HCT116 (cell line): ENCODE results near the gene A3GALT2. TPM values are rescaled to one million over a fixed set of nuclear protein-coding genes. Genes with fewer than 3 reads are reported as not detected.

Experiments used
- ATAC-seq: fragments of 200-7000 bp; cut with Tn5 transposase; 2 replicates; pipeline ENCODE4 v1.9.1; 2020; ENCODE audit warnings: mild to moderate bottlenecking, moderate library complexity
- BruUV-seq: library from RNA; stranded (reverse); fragments of 400-500 nt; replicated peaks from 2 replicates; lab custom pipeline; 2021; lab: Mats Ljungman, UMichigan
- CTCF ChIA-PET: fragments of 300-600 bp; sonication (Branson Sonifier 250); formaldehyde crosslinking; loops from one replicate; lab custom pipeline; 2021; ENCODE audit warnings: antibody characterized with exemption; lab: Charles Lee
- POLR2A ChIA-PET: fragments of 300-600, 350-600 bp; sonication (Branson Sonifier 250); formaldehyde crosslinking; loops from one replicate; lab custom pipeline; 2021; ENCODE audit warnings: antibody characterized with exemption; lab: Charles Lee
- RAD21 ChIA-PET, 2 experiments: fragments of 300-600 bp; sonication (Branson Sonifier 250); formaldehyde crosslinking; loops; one replicate each; lab custom pipeline; 2023; ENCODE audit warnings: low total read pairs in 2 of 2; ENCODE audit not compliant: uncharacterized antibody in 2 of 2, unreplicated experiment in 2 of 2, low non-redundant PET in 1 of 2; lab: Charles Lee
- DNase-seq: peaks from one replicate; pipeline ENCODE4 v3.0.0-alpha.2; 2010; ENCODE audit warnings: low read depth, low spot score
- H2AFZ ChIP-seq: fragments of 200-600 bp; shearing (Covaris generic), sonication (generic); 2 replicates; pipeline ENCODE4 v1.6.1; 2017; ENCODE audit warnings: low read depth, mixed run types, mixed read lengths, antibody characterized with exemption, low read length; ENCODE audit not compliant: poor library complexity, severe bottlenecking
- H3K27ac ChIP-seq: 2 replicates; pipeline ENCODE4 v1.5.1; 2012; ENCODE audit warnings: low read depth, low read length
- H3K27me3 ChIP-seq: fragments of 200-600 bp; sonication (generic); 2 replicates; pipeline ENCODE4 v1.6.1; 2016; ENCODE audit warnings: mixed run types, low read length, mixed read lengths; ENCODE audit not compliant: insufficient read depth
- H3K36me3 ChIP-seq, 2 experiments: fragments of 200-500 bp in 1 of 2; fragments of 200-600 bp in 1 of 2; sonication (Bioruptor generic) in 1 of 2; sonication (generic) in 1 of 2; 2 replicates each; pipeline versions ENCODE4 v1.5.1 to v1.6.1; 2014 to 2016; ENCODE audit warnings: low read length in 2 of 2, inconsistent platforms in 1 of 2, mixed read lengths in 1 of 2, mixed run types in 1 of 2; ENCODE audit not compliant: insufficient read depth in 2 of 2, control insufficient read depth in 1 of 2
- H3K4me1 ChIP-seq, 2 experiments: fragments of 200-600 bp in 1 of 2; sonication (generic) in 1 of 2; 2 replicates each; pipeline versions ENCODE4 v1.5.1 to v1.6.1; 2012 to 2017; ENCODE audit warnings: low read length in 2 of 2, inconsistent platforms in 1 of 2, mild to moderate bottlenecking in 1 of 2, mixed read lengths in 1 of 2, mixed run types in 1 of 2, moderate library complexity in 1 of 2; ENCODE audit not compliant: insufficient read depth in 2 of 2, control insufficient read depth in 1 of 2
- H3K4me2 ChIP-seq: fragments of 200-600 bp; sonication (generic); 2 replicates; pipeline ENCODE4 v1.6.1; 2017; ENCODE audit warnings: mixed run types, low read length, mixed read lengths
- H3K4me3 ChIP-seq, 2 experiments: fragments of 200-600 bp in 1 of 2; sonication (generic) in 1 of 2; replicated peaks in 1 of 2; 2 replicates each; pipeline ENCODE4 v1.5.1; 2011 to 2016; ENCODE audit warnings: low read length in 2 of 2, control low read depth in 1 of 2, low read depth in 1 of 2, mild to moderate bottlenecking in 1 of 2, mixed read lengths in 1 of 2, mixed run types in 1 of 2
- H3K79me2 ChIP-seq: fragments of 200-600 bp; sonication (generic); 2 replicates; pipeline ENCODE4 v1.6.1; 2017; ENCODE audit warnings: mild to moderate bottlenecking, mixed run types, low read length, moderate library complexity, mixed read lengths; ENCODE audit not compliant: insufficient read depth
- H3K9ac ChIP-seq: fragments of 200-600 bp; sonication (generic); 2 replicates; pipeline ENCODE4 v1.6.1; 2016; ENCODE audit warnings: low read length, mixed read lengths
- H3K9me2 ChIP-seq: fragments of 200-600 bp; sonication (generic), shearing (Covaris generic); 2 replicates; pipeline ENCODE4 v1.6.1; 2017; ENCODE audit warnings: mixed run types, mild to moderate bottlenecking, moderate library complexity; ENCODE audit not compliant: insufficient read depth
- H3K9me3 ChIP-seq, 2 experiments: fragments of 200-500 bp in 1 of 2; fragments of 200-600 bp in 1 of 2; sonication (Bioruptor generic) in 1 of 2; sonication (generic) in 1 of 2; 2 replicates each; pipeline ENCODE4 v1.6.1; 2014 to 2017; ENCODE audit warnings: low read length in 2 of 2, mixed read lengths in 2 of 2, inconsistent platforms in 1 of 2, low read depth in 1 of 2, mild to moderate bottlenecking in 1 of 2, mixed run types in 1 of 2, moderate library complexity in 1 of 2; ENCODE audit not compliant: control insufficient read depth in 1 of 2, insufficient read depth in 1 of 2
- H4K20me1 ChIP-seq: fragments of 200-600 bp; sonication (generic), shearing (Covaris generic); 2 replicates; pipeline ENCODE4 v1.6.1; 2017; ENCODE audit warnings: mixed run types, mild to moderate bottlenecking, moderate library complexity; ENCODE audit not compliant: insufficient read depth
- CEBPB ChIP-seq: IDR thresholded peaks from 2 replicates; pipeline ENCODE4 v1.6.1; 2012; ENCODE audit warnings: low read depth
- CTCF ChIP-seq, 3 experiments: fragments of 200-600 bp in 1 of 3; sonication (generic) in 1 of 3; IDR thresholded peaks in 2 of 3; conservative IDR thresholded peaks in 1 of 3; 2 replicates each; pipeline ENCODE4 v1.5.1; 2012 to 2017; ENCODE audit warnings: low read depth in 2 of 3, low read length in 2 of 3, antibody characterized with exemption in 1 of 3, borderline replicate concordance in 1 of 3, control low read depth in 1 of 3, mild to moderate bottlenecking in 1 of 3, mixed read lengths in 1 of 3, mixed run types in 1 of 3, moderate library complexity in 1 of 3; ENCODE audit not compliant: insufficient read depth in 1 of 3
- EGR1 ChIP-seq: IDR thresholded peaks from 2 replicates; pipeline ENCODE4 v1.6.1; 2012; ENCODE audit warnings: low read depth
- ELF1 ChIP-seq: IDR thresholded peaks from 2 replicates; pipeline ENCODE4 v1.6.1; 2012; ENCODE audit warnings: low read depth, borderline replicate concordance
- EZH2 ChIP-seq: fragments of 200-600 bp; sonication (generic); IDR thresholded peaks from 2 replicates; pipeline ENCODE4 v1.6.1; 2017; ENCODE audit warnings: antibody characterized with exemption, mixed run types
- FOSL1 ChIP-seq: IDR thresholded peaks from 2 replicates; pipeline ENCODE4 v1.6.1; 2012; ENCODE audit warnings: low read depth
- POLR2A ChIP-seq: IDR thresholded peaks from 2 replicates; pipeline ENCODE4 v1.7.0; 2011; ENCODE audit warnings: borderline replicate concordance; ENCODE audit not compliant: insufficient read depth, insufficient read length; ENCODE audit errors: extremely low read depth
- POLR2AphosphoS5 ChIP-seq: IDR thresholded peaks from 2 replicates; pipeline ENCODE4 v1.6.1; 2011; ENCODE audit warnings: mild to moderate bottlenecking, low read depth, low read length, moderate library complexity
- SIN3A ChIP-seq: IDR thresholded peaks from 2 replicates; pipeline ENCODE4 v1.6.1; 2012; ENCODE audit warnings: low read depth
- TCF7L2 ChIP-seq: IDR thresholded peaks from 2 replicates; pipeline ENCODE4 v1.7.0; 2011; ENCODE audit warnings: borderline replicate concordance, inconsistent platforms; ENCODE audit not compliant: insufficient read depth, insufficient read length; ENCODE audit errors: extremely low read depth
- ZBTB33 ChIP-seq: IDR thresholded peaks from 2 replicates; pipeline ENCODE4 v1.6.1; 2011; ENCODE audit warnings: mild to moderate bottlenecking, low read length, moderate library complexity; ENCODE audit not compliant: insufficient replicate concordance; ENCODE audit errors: extremely low read depth
- ZFX ChIP-seq: fragments of 450-650 bp; IDR thresholded peaks from 2 replicates; pipeline ENCODE4 v1.6.1; 2017
- intact Hi-C: fragments of 100-400 bp; cut with micrococcal nuclease; formaldehyde crosslinking; loops from 2 replicates; pipeline ENCODE4 v1.10.0; 2022
- total RNA-seq: library from RNA; stranded (reverse); gene quantifications from one replicate; pipeline ENCODE4 v1.2.1, GENCODE V29; 2021; ENCODE audit not compliant: unreplicated experiment

The A3GALT2 gene
- total RNA-seq, 1 experiment from 2014 or later = not detected

GRCh38 chr1:33338440-33339211 lies 17.7 kb upstream of the A3GALT2 start:
- ChIA-PET POLR2A (no interaction called here), CTCF (interaction anchor here (1.3 to 1.4 kb wide), 2 partner anchors 43 to 131 kb away, joined by 3 to 5 read pairs; no protein-coding TSS in a partner anchor), RAD21 (interaction anchor here in 1 of 2 experiments (0.5 kb wide), 1 partner anchor 88 kb away, joined by 3 read pairs; no protein-coding TSS in a partner anchor)
- Histone ChIP-seq H3K4me3 (no peak overlapping the region), H3K4me2 (no peak overlapping the region), H3K79me2 (peaks cover 99% of the 10 kb centered on the region), H2AFZ (no peak overlapping the region), H3K27me3 (no peaks in the 10 kb centered on the region), H4K20me1 (peaks cover 11% of the 10 kb centered on the region; the same call in 1 of the 2 replicates), H3K27ac (0 out of 2 replicates have a peak overlapping the region, but pooled peaks have one; percentile 1), H3K9me2 (no peaks in the 10 kb centered on the region), H3K9me3 (no peaks in the 10 kb centered on the region), H3K36me3 (peaks cover 43 to 52% of the 10 kb centered on the region in 2 experiments), H3K9ac (no peak overlapping the region), H3K4me1 (peaks cover 0 to 36% of the 10 kb centered on the region in 2 experiments; a peak in 3 of 4 replicates)
- TF ChIP-seq SIN3A (no peak), EZH2 (no peak), POLR2A (no peak), EGR1 (no peak), TCF7L2 (no peak), ZBTB33 (no peak), ELF1 (no peak), CEBPB (no peak), FOSL1 (no peak), ZFX (0 out of 2 replicates have a peak, but pooled peaks have one; percentile 15), CTCF (IDR thresholded peaks at IDR 0.05 in 2 of 3, conservative IDR thresholded peaks at IDR 0.05 in 1 of 3; ENCODE audit: borderline replicate concordance in 1 of 3, insufficient read depth in 1 of 3, low read depth in 2 of 3, low read length in 2 of 3) (no peak), POLR2AphosphoS5 (peak; percentile 42; the same call in 1 of the 2 replicates)
- no peak for DNase-seq
- no TSS peak for BruUV-seq
- ATAC-seq = no peak
- intact Hi-C loops = no loop called here
